ENCODE results near the gene PLEKHA3.

GRCh38 chr2:178499640-178500039 is 19.4 kb downstream of the PLEKHA3 start:
- TF ChIP-seq CTCF (IDR thresholded peaks at IDR 0.05) (no peak), POLR2AphosphoS5 (IDR thresholded peaks at IDR 0.05) (no peak), POLR2A (IDR thresholded peaks at IDR 0.05) (no peak), EP300 (IDR thresholded peaks at IDR 0.05) (no peak)

Data from stomach (tissue), 4 donors.